Esophagus squamous epithelium (tissue), 5 donors: ENCODE data around the gene CTSD. TPM values are rescaled to one million over a fixed set of nuclear protein-coding genes. Genes with fewer than 3 reads are reported as not detected.

Experiments used
- DNase-seq: peaks from one replicate; lab custom pipeline; 2025; lab: John Stamatoyannopoulos, UW
- H3K27ac ChIP-seq, 4 donors: fragments of 200-600 bp; sonication (generic); one replicate each; pipeline ENCODE4 v1.5.1; 2016 to 2019; ENCODE audit warnings: mild to moderate bottlenecking in 1 of 4
- H3K27me3 ChIP-seq, 4 donors: fragments of 200-600 bp; sonication (generic); 1 replicate in 3 of 4; 2 replicates in 1 of 4; pipeline versions ENCODE4 v1.5.1 to v1.6.0; 2017 to 2021; ENCODE audit warnings: antibody characterized with exemption in 1 of 4
- H3K36me3 ChIP-seq, 3 donors: fragments of 200-600 bp; sonication (generic); one replicate each; pipeline ENCODE4 v1.5.1; 2016 to 2019
- H3K4me1 ChIP-seq, 3 donors: fragments of 200-600 bp; sonication (generic); one replicate each; pipeline ENCODE4 v1.5.1; 2017 to 2019
- H3K4me3 ChIP-seq, 4 donors: fragments of 200-600 bp; sonication (generic); 1 replicate in 3 of 4; 2 replicates in 1 of 4; pipeline ENCODE4 v1.5.1; 2016 to 2019; ENCODE audit warnings: mild to moderate bottlenecking in 2 of 4, moderate library complexity in 1 of 4
- H3K9me3 ChIP-seq, 3 donors: fragments of 200-600 bp; sonication (generic); one replicate each; pipeline ENCODE4 v1.5.1; 2016 to 2019
- CTCF ChIP-seq, 6 experiments: fragments of 450-650 bp in 4 of 6; fragments of 200-600 bp in 2 of 6; sonication (generic) in 2 of 6; IDR thresholded peaks; one replicate each; pipeline ENCODE4 v1.5.1; 2016 to 2019; ENCODE audit warnings: antibody characterized with exemption in 6 of 6, mild to moderate bottlenecking in 4 of 6, moderate library complexity in 4 of 6
- POLR2A ChIP-seq, 4 donors: fragments of 450-650 bp; IDR thresholded peaks; one replicate each; pipeline ENCODE4 v1.6.1; 2017; ENCODE audit warnings: antibody characterized with exemption in 4 of 4, mild to moderate bottlenecking in 4 of 4, moderate library complexity in 3 of 4
- WGBS, 2 donors: methylation state at CpG; one replicate each; pipeline ENCODE4 v1.1.5; 2018; 5-methylcytosine and 5-hydroxymethylcytosine counted together
- intact Hi-C: fragments of 100-400 bp; cut with DNase I; formaldehyde crosslinking; loops from one replicate; pipeline ENCODE4 v1.15.0; 2022
- total RNA-seq, 4 donors: library from RNA; depleted of rRNA; stranded (reverse); fragments of >200 nt; gene quantifications; one replicate each; pipeline ENCODE4 v1.1.0, GENCODE V29; 2016
- donor health status: DM: yes; HTN: yes; CAD: no.

The CTSD gene
- total RNA-seq, 4 donors from 2014 or later: 369 to 649 (median 567) TPM

- Histone ChIP-seq H3K36me3 (no peaks in the 10 kb centered on the region), H3K4me3 (no peak overlapping the region), H3K4me1 (peaks cover 25 to 56% (median 29%) of the 10 kb centered on the region in 3 donors), H3K27me3 (no peaks in the 10 kb centered on the region), H3K9me3 (no peaks in the 10 kb centered on the region), H3K27ac (no peak overlapping the region)
- TF ChIP-seq POLR2A (IDR thresholded peaks at IDR 0.05) (no peak), CTCF (IDR thresholded peaks at IDR 0.05) (no peak)
- no peak for DNase-seq
- 60 to 67% methylated on average over 2 of the region's 7 CpGs for WGBS, 2 donors
- intact Hi-C loops: no loop called here
These were observed 4.4 kb upstream of the CTSD start for GRCh38 chr11:1768141-1768469.

GRCh38 chr11:1767399-1768140, 3.8 kb upstream of the CTSD start:
- DNase-seq: no peak
- WGBS, 2 donors: 100% methylated on average over 1 of the region's 19 CpGs; no CpG with 5 or more reads in 1 of the 2 donors
- H3K4me1 ChIP-seq: peaks cover 24 to 56% (median 29%) of the 10 kb centered on the region in 3 donors
- no peak overlapping the region for H3K4me3 ChIP-seq
- H3K9me3 ChIP-seq: no peaks in the 10 kb centered on the region
- no peak overlapping the region for H3K27ac ChIP-seq
- no peak for TF ChIP-seq CTCF (IDR thresholded peaks at IDR 0.05)
- H3K27me3 ChIP-seq: no peaks in the 10 kb centered on the region
- intact Hi-C loops: no loop called here
- H3K36me3 ChIP-seq: no peaks in the 10 kb centered on the region

DNA sequence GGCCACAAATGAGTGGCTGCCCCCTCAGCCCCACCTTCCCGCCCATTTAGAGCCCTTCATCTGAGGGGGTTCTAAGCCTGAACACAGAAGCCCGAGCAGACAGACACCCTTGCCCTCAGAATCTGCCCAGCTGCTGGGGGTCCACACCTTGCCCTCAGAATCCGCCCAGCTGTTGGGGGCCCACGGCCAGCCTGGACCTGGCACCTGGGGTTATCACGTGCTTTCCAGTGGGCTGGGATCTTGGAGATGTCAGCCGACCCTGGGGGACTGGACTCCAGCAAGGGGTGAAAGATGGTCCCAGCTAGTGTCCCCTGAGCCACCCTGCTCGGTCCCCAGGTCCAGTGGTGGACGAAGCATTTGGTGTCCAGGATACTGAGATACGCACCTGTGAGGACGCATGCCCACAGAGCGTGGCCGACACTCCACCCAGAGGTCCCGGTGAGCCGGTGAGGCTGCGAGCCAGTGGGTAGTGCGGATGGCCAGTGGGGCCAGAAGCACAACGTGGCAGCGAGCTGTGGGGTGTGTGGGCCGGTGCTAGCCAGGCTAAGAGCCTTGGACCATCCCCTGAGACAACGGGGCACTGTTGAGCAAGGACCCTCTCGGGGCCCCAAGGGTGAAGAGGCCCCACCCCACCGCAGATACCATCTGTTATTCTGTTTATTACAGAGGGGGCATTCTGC, 3.1 kb upstream of the CTSD start:
- no peaks in the 10 kb centered on the region for H3K9me3 ChIP-seq
- 88 to 94% methylated on average over 3 to 7 of the region's 22 CpGs for WGBS, 2 donors
- no peak overlapping the region for H3K4me3 ChIP-seq
- H3K4me1 ChIP-seq: peaks cover 24 to 56% (median 31%) of the 10 kb centered on the region in 3 donors
- no peak for DNase-seq
- no peak for TF ChIP-seq CTCF (IDR thresholded peaks at IDR 0.05)
- no peak for TF ChIP-seq POLR2A (IDR thresholded peaks at IDR 0.05)
- H3K27me3 ChIP-seq: no peaks in the 10 kb centered on the region
- intact Hi-C loops: no loop called here
- H3K27ac ChIP-seq: no peak overlapping the region
- H3K36me3 ChIP-seq: peaks cover 0 to under 1% (median 0%) of the 10 kb centered on the region in 3 donors

DNA sequence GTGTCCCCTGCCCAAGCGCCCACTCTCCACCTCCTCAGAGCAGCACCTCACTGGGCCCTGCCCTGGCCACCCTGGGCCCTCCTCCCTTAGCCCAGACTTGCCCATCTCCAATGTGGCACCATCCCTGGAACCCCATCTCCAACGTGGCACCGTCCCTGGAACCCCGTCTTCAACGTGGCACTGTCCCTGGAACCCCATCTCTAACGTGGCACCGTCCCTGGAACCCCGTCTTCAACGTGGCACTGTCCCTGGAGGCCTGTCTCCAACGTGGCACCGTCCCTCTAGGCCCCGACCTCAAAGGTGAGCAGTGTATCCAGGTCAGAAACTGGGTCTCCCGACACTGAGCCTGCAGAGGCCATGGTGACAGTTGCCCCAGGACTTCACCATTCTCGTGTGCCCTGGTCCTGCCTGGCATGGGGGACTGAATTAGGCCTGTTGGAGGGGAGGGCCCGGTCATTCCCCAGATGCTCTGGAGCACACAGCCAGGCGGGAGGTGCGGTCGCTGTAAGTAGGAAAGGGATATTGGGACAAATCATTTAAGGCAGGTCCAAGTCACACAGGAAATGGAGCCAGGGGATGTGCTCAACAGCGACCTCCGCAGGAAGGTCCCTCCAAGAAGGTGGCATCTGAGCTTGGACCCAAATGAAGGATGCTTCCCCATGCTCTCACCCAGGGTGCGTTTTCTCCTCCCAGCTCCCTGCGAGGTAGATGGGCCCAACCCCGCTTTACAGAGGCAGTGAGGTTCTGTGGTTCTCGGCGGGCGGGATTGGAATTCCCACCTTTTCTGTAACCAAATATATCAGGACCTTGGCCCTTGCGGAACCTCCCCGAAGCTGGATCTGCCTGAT, 2.4 kb upstream of the CTSD start:
- Histone ChIP-seq H3K9me3 (no peaks in the 10 kb centered on the region), H3K27me3 (no peaks in the 10 kb centered on the region), H3K36me3 (peaks cover under 1 to 9% (median 4%) of the 10 kb centered on the region in 3 donors), H3K4me3 (no peak overlapping the region), H3K4me1 (peaks cover 24 to 56% (median 31%) of the 10 kb centered on the region in 3 donors), H3K27ac (no peak overlapping the region)
- 87 to 90% methylated on average over 17 to 22 of the region's 28 CpGs for WGBS, 2 donors
- no peak for DNase-seq
- TF ChIP-seq CTCF (IDR thresholded peaks at IDR 0.05) (no peak), POLR2A (IDR thresholded peaks at IDR 0.05) (no peak)
- intact Hi-C loops: no loop called here
